ENCODE data around the gene TEN1. TPM values are rescaled to one million over a fixed set of nuclear protein-coding genes. Genes with fewer than 3 reads are reported as not detected.

TEN1 gene
- total and polyA plus RNA-seq, 7 donors = 3.4 to 21.1 (median 8.8) TPM

DNA sequence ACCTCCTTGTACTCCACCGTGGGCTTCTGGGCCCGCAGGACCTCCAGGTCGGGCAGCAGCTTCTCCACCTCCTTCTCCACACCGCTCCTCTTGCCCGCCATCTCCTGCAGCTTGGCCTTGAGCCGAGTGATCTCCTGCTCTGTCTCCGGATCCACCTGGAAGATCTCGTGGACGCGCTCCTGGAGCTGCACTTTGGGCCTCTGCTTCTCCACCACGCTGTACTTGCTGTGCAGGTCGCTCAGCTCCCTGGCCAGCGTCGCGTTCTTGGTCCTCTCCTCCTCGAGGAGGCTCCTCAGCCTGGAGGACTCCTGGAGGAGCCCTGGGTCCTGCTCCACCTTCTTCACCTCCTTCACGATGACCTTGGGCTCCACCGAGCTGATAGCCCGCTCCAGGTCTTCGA, 30.4 kb downstream of the TEN1 start:
- Histone ChIP-seq H3K4me3 (no peak overlapping the region), H3K36me3 (ENCODE audit: insufficient read depth in 1 of 2, low read depth in 1 of 2) (no peaks in the 10 kb centered on the region), H3K27ac (no peak overlapping the region), H3K27me3 (ENCODE audit: insufficient read depth in 3 of 3, low read length in 2 of 3) (no peaks in the 10 kb centered on the region), H3K4me1 (peaks cover 3% of the 10 kb centered on the region), H3K9me3 (no peaks in the 10 kb centered on the region)
- intact Hi-C loops (cut with DNase I) = no loop called here
- 93 to 96% (median 93%) methylated on average over 19 to 20 of the region's 20 CpGs for WGBS, 3 donors
- DNase-seq = no peak
- no peak for ATAC-seq
- TF ChIP-seq, protein P1, sequence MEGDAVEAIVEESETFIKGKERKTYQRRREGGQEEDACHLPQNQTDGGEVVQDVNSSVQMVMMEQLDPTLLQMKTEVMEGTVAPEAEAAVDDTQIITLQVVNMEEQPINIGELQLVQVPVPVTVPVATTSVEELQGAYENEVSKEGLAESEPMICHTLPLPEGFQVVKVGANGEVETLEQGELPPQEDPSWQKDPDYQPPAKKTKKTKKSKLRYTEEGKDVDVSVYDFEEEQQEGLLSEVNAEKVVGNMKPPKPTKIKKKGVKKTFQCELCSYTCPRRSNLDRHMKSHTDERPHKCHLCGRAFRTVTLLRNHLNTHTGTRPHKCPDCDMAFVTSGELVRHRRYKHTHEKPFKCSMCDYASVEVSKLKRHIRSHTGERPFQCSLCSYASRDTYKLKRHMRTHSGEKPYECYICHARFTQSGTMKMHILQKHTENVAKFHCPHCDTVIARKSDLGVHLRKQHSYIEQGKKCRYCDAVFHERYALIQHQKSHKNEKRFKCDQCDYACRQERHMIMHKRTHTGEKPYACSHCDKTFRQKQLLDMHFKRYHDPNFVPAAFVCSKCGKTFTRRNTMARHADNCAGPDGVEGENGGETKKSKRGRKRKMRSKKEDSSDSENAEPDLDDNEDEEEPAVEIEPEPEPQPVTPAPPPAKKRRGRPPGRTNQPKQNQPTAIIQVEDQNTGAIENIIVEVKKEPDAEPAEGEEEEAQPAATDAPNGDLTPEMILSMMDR (IDR thresholded peaks at IDR 0.05) = no peak

DNA sequence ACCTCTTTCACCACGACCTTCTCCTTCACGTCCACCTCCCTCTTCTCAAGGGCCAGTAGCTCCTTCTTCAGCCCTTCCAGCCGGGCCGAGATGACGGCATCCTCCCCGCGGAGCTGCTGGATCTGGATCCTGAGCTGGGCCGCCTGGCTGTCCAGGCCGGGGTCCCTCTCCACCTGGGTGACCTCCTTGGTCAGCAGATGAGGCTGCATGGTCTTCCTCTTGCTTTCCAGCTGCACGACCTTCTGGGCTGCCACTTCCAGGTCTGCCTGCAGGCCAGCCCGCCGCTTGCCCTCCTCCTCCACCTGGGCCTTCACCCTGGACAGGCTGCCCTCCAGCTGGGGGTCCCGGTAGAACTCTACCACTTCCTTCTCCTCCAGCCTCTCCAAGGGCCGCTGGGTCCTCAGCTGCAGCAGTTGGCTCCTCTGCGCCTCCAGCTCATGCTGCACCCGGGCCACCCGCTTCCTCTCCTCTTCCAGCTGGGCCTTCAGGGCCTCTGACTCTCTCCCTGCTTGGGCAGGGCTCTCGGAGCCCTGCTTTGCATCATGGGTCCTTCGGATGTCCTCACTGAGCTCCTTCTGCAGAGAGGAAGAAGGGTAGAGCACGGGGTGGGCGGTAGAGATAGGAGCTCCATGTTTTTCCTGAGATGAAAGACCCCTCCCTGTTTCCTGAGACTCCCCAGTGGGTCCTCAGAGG, 31.1 kb downstream of the TEN1 start:
- ATAC-seq = no peak
- intact Hi-C loops (cut with DNase I) = loop anchor here (5.0 to 10.0 kb wide), 2 partner anchors 285 to 292 kb away; no protein-coding TSS in a partner anchor
- Histone ChIP-seq H3K4me3 (no peak overlapping the region), H3K4me1 (peaks cover 3% of the 10 kb centered on the region), H3K27ac (no peak overlapping the region), H3K27me3 (ENCODE audit: insufficient read depth in 3 of 3, low read length in 2 of 3) (peaks cover 0 to under 1% (median 0%) of the 10 kb centered on the region in 3 donors), H3K9me3 (no peaks in the 10 kb centered on the region), H3K36me3 (ENCODE audit: insufficient read depth in 1 of 2, low read depth in 1 of 2) (no peaks in the 10 kb centered on the region)
- no peak for DNase-seq
- WGBS, 3 donors = 88 to 90% (median 88%) methylated on average over 19 to 21 of the region's 21 CpGs
- TF ChIP-seq, protein P1 (IDR thresholded peaks at IDR 0.05) = no peak

DNA sequence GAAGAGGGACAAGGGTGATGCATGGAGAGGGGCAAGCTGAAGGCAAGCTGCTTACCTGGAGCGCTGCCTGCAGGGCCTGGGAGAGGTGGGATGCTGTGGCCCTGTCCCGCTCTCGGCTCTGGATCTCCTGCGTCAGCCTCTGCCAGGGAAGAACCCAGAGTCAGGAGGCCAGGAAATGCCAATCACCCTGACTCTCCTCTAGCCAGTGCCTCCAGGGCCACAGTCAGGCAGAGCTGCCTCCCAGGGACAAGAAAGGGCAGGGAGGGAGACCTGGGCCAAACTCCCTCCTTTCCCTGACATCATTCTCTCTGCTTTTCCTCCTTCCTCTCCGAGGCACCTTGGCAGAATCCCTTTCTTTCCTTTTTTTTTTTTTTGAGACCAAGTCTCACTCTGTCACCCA, 32.9 kb downstream of the TEN1 start:
- no peaks in the 10 kb centered on the region for H3K9me3 ChIP-seq
- TF ChIP-seq, protein P1 (IDR thresholded peaks at IDR 0.05) = no peak
- H3K36me3 ChIP-seq (ENCODE audit: insufficient read depth in 1 of 2, low read depth in 1 of 2) = no peaks in the 10 kb centered on the region
- no peak overlapping the region for H3K4me3 ChIP-seq
- ATAC-seq (no peak), DNase-seq (no peak)
- no peak overlapping the region for H3K27ac ChIP-seq
- H3K27me3 ChIP-seq (ENCODE audit: insufficient read depth in 3 of 3, low read length in 2 of 3) = peaks cover 0 to 1% (median 0%) of the 10 kb centered on the region in 3 donors
- intact Hi-C loops (cut with DNase I) = loop anchor here (5.0 to 10.0 kb wide), 2 partner anchors 283 to 290 kb away; no protein-coding TSS in a partner anchor
- 74 to 90% (median 75%) methylated on average over 5 of the region's 5 CpGs for WGBS, 3 donors
- H3K4me1 ChIP-seq = peaks cover 3% of the 10 kb centered on the region

DNA sequence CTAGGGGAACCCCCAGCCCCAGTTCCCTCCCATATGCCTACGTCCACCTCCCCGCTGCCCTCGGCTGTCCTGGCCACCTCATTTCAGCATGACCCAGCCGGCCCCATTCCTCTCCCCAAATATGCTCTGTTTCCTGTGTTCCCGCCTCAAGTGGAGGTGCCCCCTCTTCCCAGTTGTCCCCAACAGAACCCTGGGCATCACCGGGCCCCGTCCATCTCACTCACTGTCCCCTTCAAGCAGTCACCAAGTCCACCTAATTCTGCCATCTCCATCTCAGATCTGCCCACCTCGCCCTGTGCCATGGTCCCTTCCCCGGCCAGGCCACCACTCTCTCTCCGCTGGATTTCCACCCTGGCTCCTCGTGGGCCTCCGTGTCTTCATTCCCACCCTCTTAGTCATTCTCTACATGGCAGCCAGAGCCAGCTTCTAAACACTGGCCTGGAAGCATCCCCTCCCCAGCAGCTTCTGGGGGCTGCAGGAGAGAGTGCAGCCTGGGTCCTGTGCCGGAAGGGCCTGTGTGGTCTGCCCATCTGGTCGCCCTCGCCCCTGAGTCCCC, 34.4 kb downstream of the TEN1 start:
- Histone ChIP-seq H3K36me3 (ENCODE audit: insufficient read depth in 1 of 2, low read depth in 1 of 2) (no peaks in the 10 kb centered on the region), H3K4me1 (peaks cover 3% of the 10 kb centered on the region), H3K27me3 (ENCODE audit: insufficient read depth in 3 of 3, low read length in 2 of 3) (peaks cover 0 to 1% (median 0%) of the 10 kb centered on the region in 3 donors), H3K4me3 (no peak overlapping the region), H3K27ac (no peak overlapping the region), H3K9me3 (no peaks in the 10 kb centered on the region)
- WGBS, 3 donors = 74 to 76% (median 75%) methylated on average over 15 of the region's 15 CpGs
- intact Hi-C loops (cut with DNase I) = loop anchor here (5.0 to 10.0 kb wide), 2 partner anchors 281 to 289 kb away; no protein-coding TSS in a partner anchor
- TF ChIP-seq, protein P1 (IDR thresholded peaks at IDR 0.05) = no peak
- DNase-seq (no peak), ATAC-seq (no peak)

All from psoas muscle (tissue), 8 donors.